Measurements from ENCODE around the gene NUDCD2. TPM values are rescaled to one million over a fixed set of nuclear protein-coding genes. Genes with fewer than 3 reads are reported as not detected.

Gene NUDCD2, protein sequence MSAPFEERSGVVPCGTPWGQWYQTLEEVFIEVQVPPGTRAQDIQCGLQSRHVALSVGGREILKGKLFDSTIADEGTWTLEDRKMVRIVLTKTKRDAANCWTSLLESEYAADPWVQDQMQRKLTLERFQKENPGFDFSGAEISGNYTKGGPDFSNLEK
- total RNA-seq: 10 to 100 TPM; 44.7 to 49.3 TPM

GRCh38 chr5:163459819-163460561, at the start of gene NUDCD2:
Gene NUDCD2, minus strand, starts transcription at chr5:163460102. Its CDS starts 52 bp downstream, at chr5:163460050.
- Mint-ChIP-seq H3K36me3 (peaks cover 36% of the 10 kb centered on the region), H3K4me1 (peaks cover 21% of the 10 kb centered on the region), H3K27me3 (peaks cover 4% of the 10 kb centered on the region), H3K27ac (peak within 1 kb of the TSS; percentile 99), H3K9me3 (no peaks in the 10 kb centered on the region), H3K4me3 (peak within 1 kb of the TSS; percentile 96)
- DNase-seq: peak; percentile 91

- Mint-ChIP-seq H3K4me3 (peak overlapping the region; percentile 91), H3K27ac (peak overlapping the region; percentile 97), H3K4me1 (peaks cover 52% of the 10 kb centered on the region), H3K36me3 (peaks cover 13% of the 10 kb centered on the region), H3K9me3 (no peaks in the 10 kb centered on the region), H3K27me3 (no peaks in the 10 kb centered on the region)
- no peak for DNase-seq
Observed at GRCh38 chr5:163509291-163509951, 49.5 kb upstream of the NUDCD2 start.

GRCh38 chr5:163508753-163509152, 48.9 kb upstream of the NUDCD2 start:
- Mint-ChIP-seq H3K27ac (peak overlapping the region; percentile 97), H3K27me3 (no peaks in the 10 kb centered on the region), H3K9me3 (no peaks in the 10 kb centered on the region), H3K4me1 (peaks cover 51% of the 10 kb centered on the region), H3K4me3 (peak overlapping the region; percentile 91), H3K36me3 (peaks cover 13% of the 10 kb centered on the region)
- no peak for DNase-seq

- DNase-seq: no peak
- no peaks in the 10 kb centered on the region for H3K27me3 Mint-ChIP-seq
- H3K4me1 Mint-ChIP-seq: peaks cover 45% of the 10 kb centered on the region
Observed at GRCh38 chr5:163506726-163507125, 46.8 kb upstream of the NUDCD2 start.

DNA sequence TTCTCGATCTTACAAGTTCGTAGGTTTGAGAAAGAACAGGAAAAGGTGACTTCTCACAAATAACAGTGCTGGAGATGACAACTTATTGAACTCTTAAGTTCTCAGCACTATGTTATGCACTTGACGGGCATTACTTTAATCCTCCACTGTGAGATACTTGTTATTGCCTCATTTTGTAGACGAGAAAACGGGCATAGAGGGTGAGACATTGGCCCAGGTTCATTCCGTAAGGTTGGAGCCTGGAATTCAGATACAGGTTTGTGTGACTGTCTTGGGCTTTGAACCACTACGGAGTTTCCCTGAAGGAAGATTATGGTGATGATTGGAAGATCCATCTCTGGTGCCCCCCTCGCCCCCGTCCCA, 46.2 kb upstream of the NUDCD2 start:
- no peaks in the 10 kb centered on the region for H3K9me3 Mint-ChIP-seq
- no peaks in the 10 kb centered on the region for H3K27me3 Mint-ChIP-seq
- DNase-seq: peak; percentile 6
- peaks cover 44% of the 10 kb centered on the region for H3K4me1 Mint-ChIP-seq
- H3K27ac Mint-ChIP-seq: peak overlapping the region; percentile 97
- peak overlapping the region; percentile 91 for H3K4me3 Mint-ChIP-seq
- H3K36me3 Mint-ChIP-seq: no peaks in the 10 kb centered on the region

More at GRCh38 chr5:163506726-163507125, 46.8 kb upstream of the NUDCD2 start:
- no peaks in the 10 kb centered on the region for H3K9me3 Mint-ChIP-seq
- H3K36me3 Mint-ChIP-seq: peaks cover under 1% of the 10 kb centered on the region
- H3K4me3 Mint-ChIP-seq: peak overlapping the region; percentile 91
- H3K27ac Mint-ChIP-seq: peak overlapping the region; percentile 97

GRCh38 chr5:163505368-163506094, 45.6 kb upstream of the NUDCD2 start, which contains the start of gene MAT2B:
Gene MAT2B, plus strand, starts transcription at chr5:163505619. Its CDS starts 68 bp downstream, at chr5:163505687.
- H3K9me3 Mint-ChIP-seq: no peaks in the 10 kb centered on the region

DNA sequence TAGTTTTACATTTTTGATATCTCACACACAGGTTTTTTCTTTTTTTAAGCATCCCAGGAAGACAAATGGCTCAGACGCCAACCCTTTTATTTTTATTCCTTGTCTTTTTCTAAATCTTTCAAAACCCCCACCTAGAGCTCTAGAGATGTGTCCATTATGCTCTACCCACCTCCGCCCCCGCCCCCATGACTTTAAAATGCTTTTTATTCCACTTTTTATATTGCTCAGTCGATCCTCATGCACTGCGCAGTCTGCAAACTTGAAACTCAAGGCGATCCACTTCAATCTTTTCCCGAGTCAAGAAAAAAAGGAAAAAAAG, 45.1 kb upstream of the NUDCD2 start:
- Mint-ChIP-seq H3K4me3 (peak overlapping the region; percentile 91), H3K36me3 (no peaks in the 10 kb centered on the region), H3K27me3 (no peaks in the 10 kb centered on the region), H3K27ac (peak overlapping the region; percentile 97), H3K4me1 (peaks cover 35% of the 10 kb centered on the region), H3K9me3 (no peaks in the 10 kb centered on the region)
- no peak for DNase-seq

More at GRCh38 chr5:163505368-163506094, 45.6 kb upstream of the NUDCD2 start, which contains the start of gene MAT2B:
- H3K4me1 Mint-ChIP-seq: peaks cover 38% of the 10 kb centered on the region
- no peaks in the 10 kb centered on the region for H3K36me3 Mint-ChIP-seq
- H3K4me3 Mint-ChIP-seq: peak within 1 kb of the TSS; percentile 91
- H3K27ac Mint-ChIP-seq: peak within 1 kb of the TSS; percentile 97
- DNase-seq: peak; percentile 97
- H3K27me3 Mint-ChIP-seq: no peaks in the 10 kb centered on the region

DNA sequence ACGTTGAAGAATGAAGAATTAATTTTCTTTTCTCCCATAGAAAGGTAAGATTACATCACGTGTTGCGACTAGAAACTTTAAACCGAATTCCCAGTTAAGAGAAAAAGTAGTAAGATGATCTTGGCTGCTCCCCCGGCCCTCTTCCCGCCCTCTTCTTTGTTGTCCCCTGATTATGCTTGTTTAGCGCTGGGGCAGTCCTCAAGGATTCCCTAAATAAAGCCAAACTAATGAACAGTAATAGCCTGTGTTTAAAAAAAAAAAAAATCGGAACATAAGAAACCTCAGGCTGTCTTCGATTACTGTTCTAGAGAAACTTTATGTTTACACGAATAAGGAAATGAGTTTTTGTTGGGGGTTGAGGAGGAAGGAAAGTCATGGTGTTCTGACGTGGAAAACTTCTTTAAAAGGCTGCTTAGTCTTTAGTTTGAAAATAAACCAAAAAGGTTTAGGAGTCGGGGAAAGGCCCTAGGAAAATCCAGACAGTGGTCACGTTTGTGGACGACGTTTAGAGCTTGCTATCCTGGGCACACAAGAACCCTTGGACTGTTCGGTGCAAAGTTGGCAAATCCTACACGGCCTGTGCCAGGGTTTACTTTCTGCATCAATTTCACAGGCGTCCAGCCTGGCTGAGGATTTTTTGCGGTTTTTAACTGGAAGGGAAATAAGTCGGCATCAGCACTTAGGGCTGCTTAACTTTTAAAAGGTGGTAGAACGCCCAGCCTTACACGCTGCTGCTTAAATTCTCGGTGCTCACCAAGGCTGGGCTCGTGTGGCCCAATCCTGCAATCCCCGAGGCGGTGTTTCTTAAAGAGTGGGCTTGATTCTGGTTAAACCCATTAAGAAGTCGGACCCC, 44.4 kb upstream of the NUDCD2 start:
- DNase-seq: peak; percentile 35
- Mint-ChIP-seq H3K27ac (peak overlapping the region; percentile 97), H3K4me3 (peak overlapping the region; percentile 91), H3K9me3 (no peaks in the 10 kb centered on the region), H3K36me3 (no peaks in the 10 kb centered on the region), H3K27me3 (no peaks in the 10 kb centered on the region), H3K4me1 (peaks cover 29% of the 10 kb centered on the region)

DNA sequence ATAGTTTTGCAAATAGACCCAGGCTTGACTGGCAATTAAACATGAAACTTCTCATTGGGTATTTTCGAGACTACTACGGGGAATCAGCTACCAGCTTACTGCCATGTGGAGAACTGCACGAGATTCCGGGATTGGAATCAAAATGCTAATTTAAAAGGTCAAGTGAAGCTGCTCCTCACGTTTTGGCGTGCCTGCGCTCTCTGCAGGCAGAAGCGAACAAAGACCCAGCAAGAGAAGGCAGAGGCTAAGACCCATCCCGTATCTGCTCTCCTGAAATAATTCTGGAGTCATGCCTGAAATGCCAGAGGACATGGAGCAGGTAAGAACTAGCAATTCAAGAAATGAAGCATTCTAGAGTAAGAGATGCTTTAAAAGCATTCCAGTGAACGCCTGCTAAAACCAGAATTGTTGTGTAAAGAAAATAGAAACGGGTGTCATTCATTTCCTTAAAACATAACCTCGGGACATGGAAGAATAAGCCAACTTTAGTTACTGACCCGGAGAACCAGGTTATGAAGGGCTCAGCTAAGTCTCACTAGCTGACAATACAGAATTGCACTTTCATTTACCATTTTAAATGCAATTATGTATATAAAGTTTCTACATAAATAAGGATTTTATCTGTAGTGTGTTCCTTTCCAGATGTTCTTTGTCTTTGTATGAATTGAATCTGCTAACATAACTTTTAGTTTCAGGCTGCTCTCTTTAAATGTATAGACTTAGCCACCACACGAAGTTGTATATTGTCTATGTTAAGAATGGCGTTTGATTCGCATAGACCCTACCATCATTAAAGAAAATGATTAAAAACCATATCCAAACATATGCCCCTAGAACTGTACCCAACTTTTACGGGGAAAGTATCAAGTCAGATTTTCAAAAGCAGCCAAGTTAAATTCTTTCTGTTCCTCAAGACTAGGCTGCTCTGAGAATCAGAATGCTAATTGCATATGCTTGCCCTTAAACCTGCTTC, 43.5 kb upstream of the NUDCD2 start:
- H3K36me3 Mint-ChIP-seq: no peaks in the 10 kb centered on the region
- DNase-seq: peak; percentile 31
- peak overlapping the region; percentile 91 for H3K4me3 Mint-ChIP-seq
- H3K9me3 Mint-ChIP-seq: no peaks in the 10 kb centered on the region
- H3K27me3 Mint-ChIP-seq: no peaks in the 10 kb centered on the region
- H3K4me1 Mint-ChIP-seq: peaks cover 22% of the 10 kb centered on the region
- H3K27ac Mint-ChIP-seq: peak overlapping the region; percentile 97

DNA sequence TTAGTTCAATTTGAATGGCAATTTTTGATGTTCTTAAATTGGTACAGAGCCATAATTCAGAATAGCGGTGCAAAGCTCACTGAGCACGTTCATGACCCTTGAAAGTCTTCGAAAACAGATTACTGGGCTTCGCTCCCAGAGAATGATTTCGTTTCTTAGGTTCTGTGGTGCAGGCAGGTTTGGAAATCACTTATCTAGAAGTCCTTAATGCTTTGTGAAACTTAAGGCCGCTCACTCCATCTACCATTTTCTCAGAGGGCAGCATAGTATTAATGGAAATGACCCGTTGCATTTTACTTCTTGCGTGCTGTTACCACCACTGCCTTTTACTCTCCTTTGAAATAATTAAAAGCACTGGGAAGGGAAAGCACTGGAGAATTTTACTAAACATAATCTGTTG, 42.6 kb upstream of the NUDCD2 start:
- Mint-ChIP-seq H3K4me3 (peak overlapping the region; percentile 91), H3K27ac (peak overlapping the region; percentile 97), H3K9me3 (no peaks in the 10 kb centered on the region), H3K36me3 (no peaks in the 10 kb centered on the region), H3K27me3 (no peaks in the 10 kb centered on the region), H3K4me1 (peaks cover 13% of the 10 kb centered on the region)
- DNase-seq: no peak

- no peak overlapping the region for H3K4me3 Mint-ChIP-seq
- H3K4me1 Mint-ChIP-seq: peaks cover 8% of the 10 kb centered on the region
- H3K27me3 Mint-ChIP-seq: no peaks in the 10 kb centered on the region
- no peaks in the 10 kb centered on the region for H3K9me3 Mint-ChIP-seq
- no peak for DNase-seq
- H3K27ac Mint-ChIP-seq: no peak overlapping the region
- H3K36me3 Mint-ChIP-seq: no peaks in the 10 kb centered on the region
Observed at GRCh38 chr5:163498886-163499285, 39.0 kb upstream of the NUDCD2 start.

- Mint-ChIP-seq H3K9me3 (no peaks in the 10 kb centered on the region), H3K4me1 (peaks cover under 1% of the 10 kb centered on the region), H3K27me3 (no peaks in the 10 kb centered on the region), H3K36me3 (no peaks in the 10 kb centered on the region), H3K4me3 (no peak overlapping the region), H3K27ac (no peak overlapping the region)
- no peak for DNase-seq
Observed at GRCh38 chr5:163497315-163497714, 37.4 kb upstream of the NUDCD2 start.

- H3K36me3 Mint-ChIP-seq: peaks cover 5% of the 10 kb centered on the region
- no peaks in the 10 kb centered on the region for H3K9me3 Mint-ChIP-seq
Observed at GRCh38 chr5:163496286-163496685, 36.4 kb upstream of the NUDCD2 start.

More at GRCh38 chr5:163496286-163496685, 36.4 kb upstream of the NUDCD2 start:
- DNase-seq: no peak
- no peak overlapping the region for H3K27ac Mint-ChIP-seq
- H3K4me3 Mint-ChIP-seq: no peak overlapping the region
- H3K27me3 Mint-ChIP-seq: no peaks in the 10 kb centered on the region
- H3K4me1 Mint-ChIP-seq: no peaks in the 10 kb centered on the region

Measured in activated naive CD8-positive, alpha-beta T cell treated with anti-CD3 and anti-CD28 coated beads for 36 hours (primary cell).